Measurements from ENCODE around the gene CARTPT. TPM values are rescaled to one million over a fixed set of nuclear protein-coding genes. Genes with fewer than 3 reads are reported as not detected.

CARTPT gene
- total RNA-seq, 2 donors from 2014 or later: not detected

GRCh38 chr5:71762826-71763225 is 43.8 kb downstream of the CARTPT start:
- H3K9me3 Mint-ChIP-seq: no peaks in the 10 kb centered on the region
- Histone ChIP-seq H3K9ac (ENCODE audit: extremely low read depth, low read length, poor library complexity, severe bottlenecking) (no peak overlapping the region), H3K36me3 (ENCODE audit: control insufficient read depth, insufficient read depth, low read length) (no peaks in the 10 kb centered on the region), H3K4me1 (ENCODE audit: control insufficient read depth, insufficient read depth, low read length) (peaks cover 7% of the 10 kb centered on the region), H3K4me3 (ENCODE audit: low read length) (no peak overlapping the region), H3K27ac (ENCODE audit: low read depth, low read length) (no peak overlapping the region), H3K9me3 (ENCODE audit: control insufficient read depth, low read length) (peaks cover 7% of the 10 kb centered on the region), H3K27me3 (ENCODE audit: control insufficient read depth, insufficient read depth, low read length, poor library complexity, severe bottlenecking) (no peaks in the 10 kb centered on the region)
- no peak overlapping the region for H3K27ac Mint-ChIP-seq
- peaks cover 11% of the 10 kb centered on the region for H3K4me1 Mint-ChIP-seq
- H3K27me3 Mint-ChIP-seq (ENCODE audit: insufficient read depth): peaks cover 27% of the 10 kb centered on the region
- WGBS, 2 experiments (ENCODE audit: insufficient coverage in 1 of 2, insufficient read length in 1 of 2): 97 to 100% methylated on average over 2 to 5 of the region's 5 CpGs
- no peak for DNase-seq
- no peak for TF ChIP-seq CTCF (conservative IDR thresholded peaks at IDR 0.05)
- H3K36me3 Mint-ChIP-seq (ENCODE audit: low read depth): no peaks in the 10 kb centered on the region
- H3K4me3 Mint-ChIP-seq: no peak overlapping the region

- Mint-ChIP-seq H3K27ac (no peak overlapping the region), H3K4me3 (no peak overlapping the region), H3K27me3 (ENCODE audit: insufficient read depth) (peaks cover 24% of the 10 kb centered on the region), H3K36me3 (ENCODE audit: low read depth) (no peaks in the 10 kb centered on the region), H3K9me3 (no peaks in the 10 kb centered on the region), H3K4me1 (peaks cover 25% of the 10 kb centered on the region)
- no peak for TF ChIP-seq CTCF (conservative IDR thresholded peaks at IDR 0.05)
- no peaks in the 10 kb centered on the region for H3K27me3 ChIP-seq (ENCODE audit: control insufficient read depth, insufficient read depth, low read length, poor library complexity, severe bottlenecking)
- no peak overlapping the region for H3K27ac ChIP-seq (ENCODE audit: low read depth, low read length)
- no peak overlapping the region for H3K9ac ChIP-seq (ENCODE audit: extremely low read depth, low read length, poor library complexity, severe bottlenecking)
- no peak for DNase-seq
- no peak overlapping the region for H3K4me3 ChIP-seq (ENCODE audit: low read length)
- peaks cover 7% of the 10 kb centered on the region for H3K9me3 ChIP-seq (ENCODE audit: control insufficient read depth, low read length)
- H3K36me3 ChIP-seq (ENCODE audit: control insufficient read depth, insufficient read depth, low read length): no peaks in the 10 kb centered on the region
- peaks cover 7% of the 10 kb centered on the region for H3K4me1 ChIP-seq (ENCODE audit: control insufficient read depth, insufficient read depth, low read length)
Measured at GRCh38 chr5:71767661-71768060, 48.6 kb downstream of the CARTPT start.

DNA sequence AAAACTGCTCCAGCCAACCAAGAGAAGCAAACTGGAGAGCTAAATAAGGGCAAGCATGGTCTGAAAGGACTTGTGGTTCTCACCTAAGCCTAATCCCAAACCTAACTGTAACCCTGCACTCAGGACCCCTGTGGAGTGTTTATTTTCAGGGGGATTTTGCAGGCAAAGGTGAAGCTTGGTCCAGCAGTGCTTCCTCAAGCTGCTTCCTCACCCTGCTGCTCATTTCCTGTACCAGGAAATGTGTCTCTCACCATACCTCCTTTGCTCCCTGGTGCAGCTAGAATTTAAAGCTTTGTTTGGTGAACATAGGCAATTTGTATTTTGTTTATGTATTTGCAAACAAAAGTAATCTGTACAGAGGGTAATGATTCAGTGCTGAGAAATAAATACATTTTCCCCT is 50.2 kb downstream of the CARTPT start:
- no peak overlapping the region for H3K4me3 ChIP-seq (ENCODE audit: low read length)
- peak; percentile 86 for DNase-seq
- H3K27ac Mint-ChIP-seq: no peak overlapping the region
- no peaks in the 10 kb centered on the region for H3K9me3 Mint-ChIP-seq
- peaks cover 4% of the 10 kb centered on the region for H3K9me3 ChIP-seq (ENCODE audit: control insufficient read depth, low read length)
- no peak overlapping the region for H3K27ac ChIP-seq (ENCODE audit: low read depth, low read length)
- no peaks in the 10 kb centered on the region for H3K36me3 ChIP-seq (ENCODE audit: control insufficient read depth, insufficient read depth, low read length)
- H3K9ac ChIP-seq (ENCODE audit: extremely low read depth, low read length, poor library complexity, severe bottlenecking): no peak overlapping the region
- peaks cover 25% of the 10 kb centered on the region for H3K4me1 Mint-ChIP-seq
- peaks cover 23% of the 10 kb centered on the region for H3K27me3 Mint-ChIP-seq (ENCODE audit: insufficient read depth)
- peaks cover 7% of the 10 kb centered on the region for H3K4me1 ChIP-seq (ENCODE audit: control insufficient read depth, insufficient read depth, low read length)
- TF ChIP-seq CTCF (conservative IDR thresholded peaks at IDR 0.05): no peak
- H3K27me3 ChIP-seq (ENCODE audit: control insufficient read depth, insufficient read depth, low read length, poor library complexity, severe bottlenecking): no peaks in the 10 kb centered on the region
- H3K36me3 Mint-ChIP-seq (ENCODE audit: low read depth): no peaks in the 10 kb centered on the region
- no peak overlapping the region for H3K4me3 Mint-ChIP-seq

All from endodermal cell (in vitro differentiated cells).